ENCODE measurements around the gene PCDH18.
A peak's percentile ranks its signal among the peaks of the same experiment; 100 is the strongest.
"Not testable (repeated sequence)": the region's sequence is repeated elsewhere in the genome, so short reads cannot be mapped to it uniquely, and the experiment has no call there.

PCDH18 gene

DNA sequence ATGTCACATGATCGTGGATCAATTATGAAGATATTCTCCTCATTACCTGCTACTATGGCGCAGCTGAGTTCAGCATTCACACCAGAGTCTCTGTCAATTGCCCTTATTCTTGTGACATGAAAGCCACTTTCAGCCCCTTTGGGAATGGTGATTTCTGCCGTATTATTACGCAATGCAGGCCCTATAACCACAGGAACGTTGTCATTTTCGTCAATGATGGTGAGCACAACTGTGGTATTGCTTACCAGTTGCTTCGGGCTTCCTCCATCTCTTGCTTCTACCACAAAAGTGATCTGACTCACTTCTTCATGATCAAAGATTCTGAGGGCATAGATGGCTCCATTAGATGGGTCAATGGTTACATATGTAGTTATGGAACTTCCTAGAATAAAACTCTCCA lies 2.1 kb downstream of the PCDH18 start:
- DNase-seq: no peak

DNA sequence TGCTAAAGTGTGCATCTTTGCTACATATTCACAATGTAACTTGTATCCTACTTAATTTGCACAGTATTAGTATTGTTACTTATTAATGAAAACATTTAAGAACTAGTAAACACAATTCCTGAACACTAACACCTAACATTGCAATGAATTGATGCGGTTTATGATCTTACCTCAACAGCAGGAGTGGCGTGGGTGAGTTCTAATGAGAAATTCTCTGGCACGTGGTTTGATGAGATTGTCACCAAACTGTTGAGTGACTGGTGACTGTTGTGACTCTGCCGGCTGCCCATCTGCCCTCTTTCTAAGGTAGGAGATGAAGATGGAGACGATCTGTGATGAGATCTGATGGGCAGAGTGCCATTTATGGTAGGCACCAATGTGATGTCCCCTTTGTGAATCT lies 2.9 kb downstream of the PCDH18 start:
- DNase-seq: no peak

DNA sequence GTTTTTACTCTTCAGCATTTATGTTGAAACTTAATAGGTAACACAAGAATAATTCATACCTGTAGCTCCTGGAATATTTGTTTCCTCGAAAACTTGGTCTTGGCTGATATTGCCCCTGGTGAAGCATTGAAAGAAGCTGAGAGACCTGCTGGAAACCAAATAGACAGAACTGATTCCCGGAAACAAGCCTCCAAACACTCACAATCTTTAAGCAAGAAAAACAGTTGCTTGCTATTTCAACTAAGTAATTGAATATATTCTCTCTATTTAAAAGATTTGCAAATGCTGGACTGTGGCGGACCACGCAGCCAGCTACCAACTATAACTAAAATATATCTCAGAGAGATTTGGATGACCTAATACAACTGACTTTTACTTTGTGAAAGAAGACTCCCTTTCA lies 3.6 kb downstream of the PCDH18 start:
- DNase-seq: no peak

DNA sequence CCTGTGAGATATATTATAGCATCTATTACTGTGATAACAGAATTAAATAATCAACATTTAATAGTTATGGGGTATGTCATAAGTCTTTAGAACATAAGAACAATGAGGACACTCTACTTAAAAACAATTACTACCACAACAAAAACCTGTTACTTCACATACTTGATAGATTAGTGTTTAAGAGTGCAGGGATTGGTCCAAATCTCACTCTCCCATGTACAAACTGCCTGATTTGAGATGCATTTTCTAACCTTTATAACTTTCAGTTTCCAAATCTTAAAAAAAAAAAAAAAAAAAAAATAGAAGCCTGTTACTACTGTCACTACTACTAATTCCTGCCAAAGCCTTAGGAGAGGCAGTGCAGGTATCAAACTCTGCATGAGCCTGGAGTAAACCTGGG lies 5.6 kb downstream of the PCDH18 start:
- no peak for DNase-seq

DNA sequence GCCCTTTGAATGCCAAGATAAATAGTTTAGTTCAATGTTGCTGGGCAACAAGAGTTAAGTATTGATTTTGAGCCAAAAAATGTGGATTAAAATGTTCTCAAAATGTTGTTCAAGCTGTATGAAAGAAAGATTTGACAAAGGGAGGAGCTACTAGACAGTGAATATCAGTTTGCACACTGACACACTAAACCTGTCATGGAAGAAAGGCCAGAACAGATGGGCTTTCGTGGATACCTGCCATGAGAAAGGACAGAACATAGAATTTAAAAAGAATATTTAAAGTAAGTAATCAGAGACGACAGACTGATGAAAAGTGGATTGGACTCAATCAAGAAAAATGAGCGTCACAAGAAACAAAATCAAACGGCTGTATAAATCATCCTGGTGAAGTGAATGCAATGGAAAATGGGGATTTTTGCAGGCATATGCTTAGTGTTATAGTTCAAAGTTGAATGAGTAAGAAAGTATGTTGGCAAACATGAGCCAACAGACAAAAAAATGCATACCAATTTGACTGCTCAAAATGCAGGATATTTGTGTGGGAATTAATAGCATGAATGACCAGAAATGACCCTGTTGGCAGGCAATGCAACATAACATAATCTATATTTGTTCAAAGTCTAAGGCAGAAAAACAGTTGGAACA lies 7.4 kb downstream of the PCDH18 start:
- peak; percentile 83 for DNase-seq

DNA sequence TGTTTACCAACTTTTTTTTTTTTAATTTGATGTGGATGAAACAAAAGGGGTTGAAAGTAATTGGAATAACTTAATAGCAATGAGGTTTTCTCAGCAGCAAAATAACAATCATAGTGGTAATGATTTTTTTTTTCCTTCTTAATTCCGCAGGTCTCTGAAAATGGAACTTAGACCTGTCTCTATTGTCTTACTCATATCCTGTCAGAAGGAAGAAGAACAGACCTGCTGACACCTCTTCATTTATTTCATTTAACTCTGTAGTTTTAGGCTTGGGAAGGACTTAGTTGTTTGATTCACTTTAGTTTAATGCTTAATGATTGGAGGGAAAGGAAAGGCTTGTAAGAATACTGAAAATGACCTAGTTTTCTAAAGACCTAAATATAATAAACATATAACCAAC lies 9.0 kb downstream of the PCDH18 start:
- DNase-seq: no peak

DNA sequence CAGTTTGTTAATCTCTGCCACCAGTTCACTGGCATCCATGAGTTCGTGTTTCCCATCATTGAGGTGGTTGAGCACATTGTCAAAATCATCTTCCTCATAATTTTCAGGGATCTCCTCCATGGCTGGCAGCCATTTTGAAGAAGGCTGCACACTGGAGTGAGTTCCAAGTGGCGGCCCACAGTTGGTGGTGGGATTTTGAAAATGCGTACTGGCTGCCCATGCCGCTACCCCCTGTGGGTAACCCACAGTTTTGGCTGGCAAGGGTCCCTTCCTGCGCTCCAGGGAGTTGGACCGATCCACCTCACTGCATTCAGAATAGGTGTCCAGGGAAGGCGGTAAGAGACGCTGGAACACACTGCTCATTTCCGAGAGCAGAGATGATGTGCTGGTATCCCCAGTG lies 11.2 kb downstream of the PCDH18 start:
- no peak for DNase-seq

DNA sequence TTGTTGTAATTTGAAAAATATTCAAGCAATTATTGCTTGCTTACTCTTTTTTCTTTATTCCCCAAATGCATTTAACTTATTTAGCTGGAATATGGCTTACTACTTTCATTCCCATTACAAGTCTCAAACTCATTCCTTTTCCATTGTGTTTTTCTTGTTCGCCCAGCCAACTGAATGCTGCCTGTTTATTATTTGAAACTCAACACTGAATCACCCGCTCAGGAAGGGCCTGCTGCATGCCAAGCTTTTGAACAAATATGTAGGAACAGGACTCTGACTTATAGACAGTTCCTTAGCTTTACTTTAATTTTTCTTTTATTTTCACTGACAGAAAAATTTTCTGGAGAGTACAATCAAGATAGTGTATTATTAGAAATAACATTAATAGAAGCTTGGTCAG lies 12.9 kb downstream of the PCDH18 start:
- peak; percentile 5 for DNase-seq

DNA sequence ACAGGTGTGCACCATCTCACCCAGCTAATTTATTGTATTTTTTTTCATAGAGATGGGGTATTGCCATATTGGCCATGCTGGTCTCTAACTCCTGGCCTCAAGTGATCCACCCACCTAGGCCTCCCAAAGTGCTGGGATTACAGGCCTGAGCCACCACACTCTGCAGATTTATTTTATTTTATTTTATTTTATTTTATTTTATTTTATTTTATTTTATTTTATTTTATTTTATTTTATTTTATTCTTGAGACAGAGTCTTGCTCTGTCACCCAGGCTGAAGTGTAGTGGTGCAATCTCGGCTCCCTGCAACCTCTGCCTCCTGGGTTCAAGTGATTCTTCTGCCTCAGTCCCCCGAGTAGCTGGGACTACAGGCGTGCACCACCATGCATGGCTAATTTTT lies 15.0 kb downstream of the PCDH18 start:
- not testable (repeated sequence) for DNase-seq

DNA sequence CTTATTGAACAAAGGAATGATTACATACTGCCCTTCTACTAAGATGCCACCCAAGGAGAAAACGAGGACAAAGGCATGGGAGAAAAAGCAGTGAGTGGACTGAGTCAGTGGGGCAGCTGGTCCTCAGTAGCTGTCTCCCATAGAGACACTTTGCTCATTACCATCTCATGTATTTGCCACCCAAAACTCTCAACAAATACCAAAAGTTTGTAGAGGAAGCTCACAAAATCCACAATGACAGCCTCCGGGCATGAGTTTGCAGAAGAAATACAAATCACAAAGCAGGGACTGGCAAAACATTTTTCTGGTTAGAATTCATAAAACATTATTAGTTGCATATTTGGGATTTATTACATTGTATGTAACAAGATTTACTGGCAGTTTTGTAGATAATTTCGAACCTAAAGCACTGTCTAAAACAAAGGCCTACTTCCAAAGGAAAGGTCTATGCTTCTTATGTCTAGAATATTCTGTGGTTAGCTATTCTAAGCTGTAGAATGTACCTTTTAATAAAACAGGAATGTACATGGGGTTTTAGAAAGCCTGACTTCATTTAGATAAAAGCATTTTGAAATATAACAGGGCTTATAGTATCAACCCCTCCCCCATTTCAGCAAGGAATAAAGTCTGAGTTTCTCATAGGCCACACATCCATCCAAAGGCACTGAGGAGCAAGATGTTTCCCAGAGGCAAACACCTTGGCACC lies 17.7 kb downstream of the PCDH18 start:
- peak; percentile 27 for DNase-seq

DNA sequence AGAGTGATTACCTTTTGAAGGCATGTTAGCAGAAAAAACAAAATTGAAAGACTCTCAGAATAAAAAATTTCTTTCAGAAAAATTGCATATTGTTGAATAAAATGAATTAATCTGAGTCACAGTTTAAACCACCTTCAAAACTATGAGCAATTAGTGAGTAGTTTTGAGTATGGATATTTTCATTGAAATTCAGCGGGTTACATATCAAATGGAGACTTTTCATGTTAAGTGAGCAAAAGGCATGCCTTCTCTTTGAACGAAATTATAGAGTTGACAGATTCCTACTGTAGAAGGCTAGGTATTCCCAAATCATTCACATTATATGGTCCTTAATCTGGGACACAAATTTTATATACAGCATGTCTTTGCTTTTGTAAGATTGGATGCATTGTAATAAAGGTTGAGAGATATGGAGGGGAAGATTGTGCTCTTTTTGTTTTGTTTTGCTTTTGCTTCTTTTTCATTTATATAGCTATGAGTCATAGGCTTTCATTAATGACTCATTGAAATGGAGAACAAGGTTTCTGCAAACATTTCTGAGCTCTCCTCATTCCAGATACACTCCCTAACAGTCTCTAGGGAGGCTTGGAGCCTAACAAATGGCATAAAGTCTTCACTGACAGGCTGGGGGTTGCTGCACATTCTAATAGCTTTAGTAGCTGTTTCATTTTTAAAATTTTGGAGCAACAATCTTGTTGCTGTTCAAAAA lies 21.6 kb downstream of the PCDH18 start:
- DNase-seq: peak; percentile 86

DNA sequence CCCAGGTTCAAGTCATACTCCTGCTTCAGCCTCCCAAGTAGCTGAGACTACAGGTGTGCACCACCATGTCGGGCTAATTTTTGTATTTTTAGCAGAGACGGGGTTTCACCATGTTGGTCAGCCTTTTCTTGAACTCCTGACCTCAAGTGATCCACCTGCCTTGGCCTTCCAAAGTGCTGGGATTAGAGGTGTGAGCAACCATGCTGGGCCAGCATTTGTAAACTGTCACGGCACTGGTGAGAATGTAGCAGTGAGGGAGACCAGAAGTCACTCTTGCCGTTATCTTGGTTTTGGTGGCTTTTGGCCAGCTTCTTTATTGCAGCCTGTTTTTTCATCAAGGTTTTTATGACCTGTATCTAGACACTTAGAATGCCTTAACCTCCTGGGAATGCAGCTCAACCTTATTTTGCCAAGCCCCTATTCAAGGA lies 22.4 kb downstream of the PCDH18 start:
- DNase-seq: peak; percentile 52

DNA sequence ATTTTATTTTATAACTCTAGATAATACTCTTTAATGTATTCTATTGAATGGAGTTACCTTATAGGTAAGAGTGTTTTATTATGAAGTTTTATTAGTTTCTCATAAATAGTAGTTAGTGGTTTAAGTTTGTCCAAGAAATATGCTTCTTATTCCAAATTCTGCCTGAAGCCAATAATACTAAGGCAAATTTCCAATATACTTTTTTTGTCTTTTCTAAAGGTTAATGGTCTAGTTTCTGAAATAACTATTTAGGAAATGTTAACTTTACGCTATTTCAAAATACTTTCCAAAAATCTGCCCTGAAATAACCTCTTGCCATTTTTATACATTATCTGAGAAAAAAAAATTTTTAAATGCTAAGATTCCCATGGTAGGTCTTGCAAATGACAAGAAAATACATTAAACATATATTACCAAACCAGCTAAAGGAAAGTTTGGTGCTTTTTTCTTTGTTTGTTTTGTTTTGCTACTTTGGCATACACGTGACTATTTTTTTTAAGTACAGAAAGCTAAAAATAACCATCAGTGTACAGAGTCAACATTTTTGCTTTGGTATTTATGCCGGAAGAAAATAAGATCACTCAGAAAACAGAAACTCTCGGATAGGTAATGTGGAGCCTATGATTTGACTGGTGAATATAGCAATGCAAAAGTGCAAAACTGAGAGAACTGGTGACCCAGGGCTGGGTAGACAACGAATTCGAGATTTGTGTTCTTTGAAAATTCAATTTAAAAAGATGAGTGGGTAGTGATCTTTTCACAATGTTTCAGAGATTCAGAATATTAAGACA lies 29.8 kb downstream of the PCDH18 start:
- DNase-seq: no peak

DNA sequence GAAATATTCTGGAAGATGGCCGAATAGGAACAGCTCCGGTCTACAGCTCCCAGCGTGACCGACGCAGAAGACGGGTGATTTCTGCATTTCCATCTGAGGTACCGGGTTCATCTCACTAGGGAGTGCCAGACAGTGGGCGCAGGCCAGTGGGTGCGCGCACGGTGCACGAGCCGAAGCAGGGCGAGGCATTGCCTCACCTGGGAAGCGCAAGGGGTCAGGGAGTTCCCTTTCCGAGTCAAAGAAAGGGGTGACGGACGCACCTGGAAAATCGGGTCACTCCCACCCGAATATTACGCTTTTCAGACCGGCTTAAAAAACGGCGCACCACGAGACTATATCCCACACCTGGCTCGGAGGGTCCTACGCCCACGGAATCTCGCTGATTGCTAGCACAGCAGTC lies 36.0 kb downstream of the PCDH18 start:
- DNase-seq: not testable (repeated sequence)

DNA sequence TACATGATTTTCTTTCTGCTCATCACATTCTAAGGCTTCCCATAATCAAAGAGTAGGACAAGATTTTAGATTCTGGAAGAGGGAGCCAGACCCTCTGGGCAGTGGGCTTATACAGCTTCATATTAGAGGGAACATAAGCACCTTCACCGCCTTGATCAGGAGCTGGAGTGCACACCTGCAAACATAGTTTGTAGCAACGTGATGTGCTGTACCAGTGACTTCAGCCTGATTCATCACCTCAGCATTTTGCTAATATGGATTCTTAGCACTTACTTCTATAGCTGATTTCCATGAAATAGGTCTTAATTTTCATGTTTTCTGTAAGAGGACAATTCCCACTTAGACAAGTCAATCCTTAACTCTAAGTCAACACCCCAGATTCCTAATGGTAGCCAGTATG lies 36.7 kb downstream of the PCDH18 start:
- no peak for DNase-seq

DNA sequence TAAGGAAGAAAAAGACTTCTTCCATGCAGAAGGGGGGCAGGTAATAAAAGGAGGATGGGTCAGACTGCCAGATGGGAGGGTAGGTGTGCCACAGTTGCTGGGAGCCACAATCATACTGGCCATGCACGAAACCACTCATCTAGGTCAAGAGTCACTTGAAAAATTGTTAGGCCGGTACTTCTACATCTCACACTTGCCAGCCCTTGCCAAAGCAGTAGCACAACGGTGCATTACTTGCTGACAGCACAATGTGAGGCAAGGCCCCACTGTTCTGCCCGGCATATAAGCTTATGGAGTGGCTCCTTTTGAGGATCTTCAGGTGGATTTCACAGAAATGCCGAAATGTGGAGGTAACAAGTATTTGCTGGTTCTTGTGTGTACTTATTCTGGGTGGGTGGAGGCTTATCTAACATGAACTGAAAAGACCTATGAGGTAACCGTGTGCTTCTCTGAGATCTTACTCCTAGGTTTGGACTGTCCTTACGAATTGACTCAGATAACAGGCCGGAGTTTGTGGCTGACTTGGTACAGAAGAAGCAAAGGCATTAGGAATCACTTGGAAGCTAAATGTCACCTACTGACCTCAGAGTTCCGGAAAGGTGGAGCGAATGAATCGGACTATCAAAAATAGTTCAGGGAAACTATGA lies 48.9 kb downstream of the PCDH18 start:
- DNase-seq: not testable (repeated sequence)

DNA sequence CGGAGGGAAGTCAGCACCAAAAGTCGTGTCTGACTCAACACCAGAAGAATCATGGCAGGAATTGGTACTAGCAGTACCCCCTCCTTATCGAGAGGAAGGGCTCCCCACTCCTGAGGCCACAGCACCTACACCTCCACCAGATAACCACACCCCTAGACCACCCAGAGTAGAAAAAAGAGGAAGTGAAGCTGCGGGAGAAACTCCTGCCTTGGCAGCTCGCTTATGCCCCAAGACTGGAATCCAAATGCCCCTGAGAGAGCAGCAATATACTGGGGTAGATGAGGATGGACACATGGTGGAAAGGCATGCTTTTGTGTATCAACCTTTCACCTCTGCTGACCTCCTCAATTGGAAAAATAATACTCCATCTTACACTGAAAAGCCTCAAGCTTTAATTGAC lies 52.6 kb downstream of the PCDH18 start:
- not testable (repeated sequence) for DNase-seq

DNA sequence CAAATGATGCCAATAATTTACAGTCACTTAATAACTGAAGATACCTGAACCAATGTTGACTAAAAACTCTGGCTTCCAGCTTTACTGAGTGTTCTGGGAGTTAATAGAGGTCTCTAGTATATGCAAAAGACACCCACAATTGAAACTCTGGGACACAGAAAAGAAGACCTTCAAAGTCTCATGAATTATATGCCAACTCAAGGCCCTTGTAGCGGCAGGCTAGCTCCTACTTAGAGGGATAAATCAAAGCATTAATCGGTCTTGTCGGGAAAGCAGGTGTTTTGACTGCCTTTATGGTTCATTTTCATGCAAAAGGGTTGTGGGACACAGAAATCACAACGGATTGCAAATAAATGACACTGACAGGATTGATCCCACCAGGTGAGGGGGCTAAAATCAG lies 55.9 kb downstream of the PCDH18 start:
- no peak for DNase-seq

DNA sequence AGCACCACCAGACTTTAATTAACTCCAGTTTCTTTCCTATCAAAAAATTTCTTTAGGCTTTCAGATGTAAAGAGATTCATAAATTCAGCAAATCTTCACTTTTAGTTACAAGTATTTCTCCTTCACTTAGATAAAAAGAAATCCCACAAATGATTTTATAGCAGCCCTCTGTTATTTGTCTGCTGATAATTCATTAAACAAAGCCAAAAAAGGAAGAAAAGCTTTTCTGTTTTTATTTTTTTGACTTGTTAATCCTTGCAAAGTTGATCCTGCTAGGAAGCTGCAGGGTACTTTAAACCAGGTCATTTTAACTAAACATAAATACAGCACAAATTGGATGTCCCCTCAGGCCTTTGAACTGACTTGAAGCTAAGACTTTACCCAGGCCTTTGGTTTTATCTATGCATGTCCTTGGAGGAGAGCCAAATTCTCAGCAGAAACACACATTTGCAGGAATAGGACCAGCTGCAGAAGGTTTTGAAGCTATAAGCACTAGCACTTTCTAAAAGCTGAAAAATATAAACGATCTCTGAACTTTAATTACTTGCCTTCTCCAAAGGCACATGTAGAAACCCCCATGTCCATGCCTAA lies 57.5 kb downstream of the PCDH18 start:
- peak; percentile 88 for DNase-seq

DNA sequence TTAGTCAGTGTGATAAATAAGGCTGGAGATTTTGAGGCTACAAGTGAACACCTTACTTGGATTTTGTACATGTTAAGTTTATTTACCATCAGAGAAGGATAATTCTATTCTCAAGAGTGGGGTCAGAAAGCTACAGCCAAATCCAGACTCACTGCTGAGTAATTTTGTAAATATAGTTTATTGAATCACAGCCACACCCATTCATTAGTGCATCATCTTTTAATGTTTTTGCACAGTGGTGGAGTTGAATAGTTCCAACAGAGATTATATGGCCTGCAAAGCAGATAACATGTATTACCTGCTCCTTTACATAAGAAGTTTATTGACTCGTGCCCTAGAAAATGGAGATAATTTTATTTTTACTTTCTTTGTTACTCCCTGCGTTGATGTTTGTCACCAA lies 60.4 kb downstream of the PCDH18 start:
- peak; percentile 84 for DNase-seq

DNA sequence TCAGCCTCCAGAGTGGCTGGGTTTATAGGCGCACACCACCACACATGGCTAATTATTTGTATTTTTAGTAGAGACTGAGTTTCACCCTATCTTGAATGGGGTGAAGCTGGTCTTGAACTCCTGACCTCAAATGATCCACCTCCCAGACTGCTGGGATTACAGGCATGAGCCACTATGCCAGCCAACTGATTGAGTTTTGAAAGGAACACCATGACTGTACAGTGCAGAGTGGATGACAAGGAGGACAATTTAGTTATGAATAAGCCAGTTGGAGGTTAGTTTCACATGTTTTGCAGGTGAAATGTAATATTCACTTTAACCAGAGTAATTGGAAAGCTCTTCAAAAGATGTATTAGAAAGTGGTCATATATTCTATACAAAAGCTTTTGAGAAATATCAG lies 60.8 kb downstream of the PCDH18 start:
- peak; percentile 63 for DNase-seq

DNA sequence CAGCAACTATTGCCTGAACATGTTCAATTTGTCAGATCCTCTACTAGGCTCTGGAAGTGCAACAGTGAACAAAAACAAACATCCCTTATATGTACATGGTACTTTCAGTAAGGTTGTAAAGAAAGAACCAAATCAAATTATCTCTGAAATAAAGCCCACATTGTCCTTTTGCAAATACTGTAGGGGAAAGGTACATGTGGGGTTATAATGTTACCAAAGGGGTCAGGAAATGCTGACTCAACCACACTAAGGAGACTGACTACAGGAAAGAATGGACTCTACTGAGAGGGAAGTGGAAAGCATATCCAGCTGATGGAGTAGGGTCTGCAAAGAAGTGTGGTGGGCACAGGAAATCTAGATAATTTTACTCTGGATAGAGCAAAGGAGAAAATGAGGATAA lies 61.5 kb downstream of the PCDH18 start:
- peak; percentile 32 for DNase-seq
